SW480 (cell line): ENCODE measurements around the gene GNAS.
A peak's percentile ranks its signal among the peaks of the same experiment; 100 is the strongest.

Source experiments
- DNase-seq: peaks from one replicate; pipeline ENCODE4 v3.0.0-alpha.2; 2016; ENCODE audit warnings: low spot score

Gene GNAS

GRCh38 chr20:58882704-58883089 is 30.2 kb downstream of the GNAS start:
- no peak for DNase-seq

DNA sequence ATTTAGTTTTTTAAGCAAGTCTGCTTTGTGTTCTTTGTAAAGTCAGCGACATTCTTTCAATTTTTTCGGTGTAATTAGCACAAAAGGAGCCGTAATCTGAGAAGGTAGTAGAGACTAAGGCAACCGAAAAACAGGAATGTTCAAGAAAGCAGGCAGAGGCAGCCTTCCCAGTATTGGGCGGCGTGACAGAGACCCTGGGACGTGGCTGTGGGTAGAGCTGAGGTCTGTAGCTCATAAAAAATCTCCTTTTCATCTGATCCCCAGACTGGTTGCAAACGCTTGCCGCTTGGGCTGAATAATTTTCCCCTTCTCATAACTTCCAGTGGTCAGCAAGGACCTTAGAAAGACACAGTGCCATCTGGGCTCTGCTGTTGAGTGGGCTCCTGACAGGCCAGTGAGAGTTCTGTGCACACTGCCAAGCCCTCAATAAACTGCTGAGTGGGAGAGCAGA is 30.8 kb downstream of the GNAS start:
- DNase-seq, result no peak

DNA sequence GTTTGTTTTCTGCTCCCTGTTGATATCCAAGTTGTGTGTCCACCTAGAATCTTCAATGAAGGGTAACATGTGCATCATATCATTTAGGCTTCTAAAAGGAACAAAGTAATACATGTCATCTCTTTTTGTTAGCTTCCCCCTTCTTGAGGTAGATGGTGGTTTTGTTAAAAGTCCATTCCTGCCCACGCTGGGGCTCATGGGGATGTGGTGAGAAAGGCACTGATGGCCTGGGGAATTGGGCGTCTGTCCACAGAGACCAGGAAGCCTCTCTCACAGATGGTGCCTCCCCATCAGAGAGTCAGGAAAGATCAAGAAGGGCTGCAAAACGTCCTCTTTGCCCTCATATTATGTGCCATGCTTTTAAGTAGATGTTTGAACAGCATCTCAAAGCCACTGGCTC is 32.5 kb downstream of the GNAS start:
- DNase-seq, result no peak

- no peak for DNase-seq
These were observed 34.0 kb downstream of the GNAS start for GRCh38 chr20:58886546-58886945.

DNA sequence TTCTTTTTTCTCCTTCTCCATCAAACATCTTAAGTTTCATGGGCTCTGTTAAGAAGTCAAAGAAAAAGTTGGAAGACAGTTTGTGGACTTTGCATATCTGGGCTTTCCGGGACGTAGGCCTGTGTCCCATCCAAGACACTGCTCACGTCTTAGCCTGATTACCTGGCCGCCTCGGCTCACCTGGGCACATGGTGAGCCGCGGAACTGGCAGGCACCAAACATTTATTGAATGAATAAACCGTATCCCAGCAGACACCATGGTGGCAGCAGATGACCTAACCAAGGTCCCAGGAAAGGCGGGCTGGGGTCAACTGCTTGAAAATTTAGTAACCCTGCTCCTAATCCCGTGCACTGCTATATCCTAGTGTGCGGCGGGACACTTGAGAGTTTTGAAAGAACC is 35.6 kb downstream of the GNAS start:
- no peak for DNase-seq

DNA sequence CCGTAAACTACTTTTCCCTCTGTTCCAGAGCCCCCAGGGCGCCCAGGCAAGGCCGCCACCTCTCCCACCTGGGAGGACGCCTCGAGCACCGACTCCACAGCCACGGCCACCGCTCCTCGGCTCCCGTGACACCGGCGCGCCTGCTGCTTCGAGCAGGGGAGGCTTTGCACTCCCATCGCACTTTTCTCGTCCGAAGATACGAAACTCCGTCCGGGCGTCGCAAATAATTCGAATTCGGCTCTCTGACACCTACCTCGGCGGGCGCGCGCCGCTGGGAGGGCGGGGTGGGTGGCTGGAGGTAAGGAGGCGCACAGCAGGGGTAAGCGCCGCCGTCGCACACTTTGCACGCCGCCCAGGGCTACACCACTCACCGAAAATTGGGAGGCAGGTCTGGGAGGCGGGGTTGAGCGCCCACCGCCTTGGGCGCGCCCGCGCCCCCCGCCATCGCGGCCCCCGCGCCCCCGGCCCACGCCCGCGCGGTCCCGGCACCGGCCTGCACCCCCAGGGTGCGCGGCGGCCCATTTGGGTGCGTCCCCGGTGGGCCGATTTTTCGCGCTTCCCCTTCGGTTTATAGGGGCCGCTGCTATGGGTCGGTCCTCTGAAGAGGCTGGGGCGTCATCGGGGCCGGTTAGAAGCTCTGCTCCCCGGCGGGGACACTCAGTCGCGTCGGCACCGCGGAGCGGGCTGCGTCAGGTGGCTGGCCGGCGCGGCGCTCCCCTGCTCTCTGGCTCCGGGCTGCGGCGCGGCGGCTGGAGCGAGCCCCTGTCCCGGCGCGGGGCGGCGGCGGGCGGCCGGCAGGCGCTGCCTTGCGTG is 36.2 kb downstream of the GNAS start:
- peak; percentile 87 for DNase-seq

- peak; percentile 32 for DNase-seq
These were observed 36.8 kb downstream of the GNAS start for GRCh38 chr20:58889334-58889760.

GRCh38 chr20:58889798-58890517 is 37.4 kb downstream of the GNAS start:
- no peak for DNase-seq

DNA sequence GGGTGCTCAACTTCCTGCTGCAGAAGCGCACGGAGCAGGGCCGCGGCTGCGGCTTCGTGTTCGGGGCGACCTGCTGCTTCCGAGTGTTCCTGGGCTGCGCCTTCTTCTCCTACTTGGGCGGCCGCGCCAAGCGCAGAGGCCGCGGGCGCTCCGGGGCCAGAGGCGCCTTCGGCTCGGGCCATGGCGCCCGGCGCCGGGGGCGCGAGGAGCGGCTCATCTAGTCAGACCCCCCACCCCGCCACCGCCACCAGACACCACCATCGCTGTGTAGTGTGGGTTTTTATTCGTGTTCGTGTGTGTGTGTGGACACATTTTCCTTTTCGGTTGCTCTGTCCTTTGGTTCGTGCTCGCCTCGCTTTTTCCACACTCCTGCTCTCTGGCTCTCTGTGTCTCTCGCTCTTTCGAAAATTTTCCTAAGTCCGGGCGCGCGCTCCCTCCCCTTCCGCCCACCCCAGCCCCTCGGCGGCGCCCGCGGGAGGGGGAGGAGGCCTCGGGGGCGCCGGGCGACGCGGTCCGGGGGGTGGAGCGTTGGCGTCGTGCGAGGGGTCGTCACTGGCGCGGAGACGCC is 38.1 kb downstream of the GNAS start:
- DNase-seq, result peak; percentile 81

DNA sequence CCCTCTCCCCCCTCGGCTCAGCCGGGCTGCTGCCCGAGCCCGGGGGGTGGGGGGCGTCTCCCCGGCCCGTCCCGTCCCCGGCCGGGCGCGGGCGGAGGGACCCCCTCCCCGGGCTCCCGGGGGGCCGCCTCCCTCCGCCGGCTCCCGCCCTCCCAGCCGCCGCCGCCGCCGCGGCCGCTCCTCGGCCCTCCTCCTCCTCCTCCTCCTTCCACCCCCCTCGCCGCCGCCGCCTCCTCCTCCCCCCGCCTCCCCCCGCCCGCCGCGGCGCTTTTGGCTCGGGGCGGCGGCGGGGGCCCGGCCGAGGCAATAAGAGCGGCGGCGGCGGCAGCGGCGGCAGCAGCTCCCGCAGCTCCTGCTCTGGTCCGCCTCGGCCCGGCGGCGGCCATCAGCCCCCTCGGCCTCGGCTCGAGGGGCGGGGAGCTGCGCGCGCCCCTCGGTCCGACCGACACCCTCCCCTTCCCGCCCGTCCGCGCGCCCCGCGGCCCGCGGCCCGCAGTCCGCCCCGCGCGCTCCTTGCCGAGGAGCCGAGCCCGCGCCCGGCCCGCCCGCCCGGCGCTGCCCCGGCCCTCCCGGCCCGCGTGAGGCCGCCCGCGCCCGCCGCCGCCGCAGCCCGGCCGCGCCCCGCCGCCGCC is 38.7 kb downstream of the GNAS start:
- DNase-seq, result peak; percentile 67

DNA sequence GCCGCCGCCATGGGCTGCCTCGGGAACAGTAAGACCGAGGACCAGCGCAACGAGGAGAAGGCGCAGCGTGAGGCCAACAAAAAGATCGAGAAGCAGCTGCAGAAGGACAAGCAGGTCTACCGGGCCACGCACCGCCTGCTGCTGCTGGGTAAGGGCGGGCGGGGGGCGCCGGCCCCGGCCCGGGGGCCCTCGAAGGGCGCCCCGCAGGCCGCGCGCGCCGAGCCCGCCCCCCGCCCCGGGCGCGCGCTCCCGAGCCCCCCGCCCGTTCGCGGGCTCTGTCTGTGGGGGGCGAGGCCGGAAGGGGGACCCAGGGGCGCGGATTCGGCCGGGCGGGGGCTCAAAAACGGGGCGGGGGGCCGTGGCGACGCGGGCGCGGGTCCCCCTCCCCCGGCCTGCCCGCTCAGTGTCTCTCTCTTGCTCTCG is 39.2 kb downstream of the GNAS start:
- DNase-seq, result peak; percentile 69

GRCh38 chr20:58892141-58892931 is 39.8 kb downstream of the GNAS start:
- DNase-seq, result peak; percentile 81

DNA sequence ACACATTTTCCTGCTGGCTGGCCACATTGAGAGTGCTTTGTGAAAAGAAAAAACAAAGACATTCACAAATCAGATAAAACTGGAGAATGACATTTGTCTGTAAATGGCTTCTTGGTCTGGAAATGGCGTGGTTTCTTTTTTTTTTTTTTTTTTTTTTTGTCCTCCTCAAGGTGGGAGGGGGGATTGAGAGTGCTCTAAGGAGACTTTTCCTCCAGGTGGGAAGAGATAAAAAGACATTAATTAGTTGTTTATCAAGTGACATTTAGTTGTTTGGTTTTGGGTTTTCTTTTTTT is 40.4 kb downstream of the GNAS start:
- no peak for DNase-seq

DNA sequence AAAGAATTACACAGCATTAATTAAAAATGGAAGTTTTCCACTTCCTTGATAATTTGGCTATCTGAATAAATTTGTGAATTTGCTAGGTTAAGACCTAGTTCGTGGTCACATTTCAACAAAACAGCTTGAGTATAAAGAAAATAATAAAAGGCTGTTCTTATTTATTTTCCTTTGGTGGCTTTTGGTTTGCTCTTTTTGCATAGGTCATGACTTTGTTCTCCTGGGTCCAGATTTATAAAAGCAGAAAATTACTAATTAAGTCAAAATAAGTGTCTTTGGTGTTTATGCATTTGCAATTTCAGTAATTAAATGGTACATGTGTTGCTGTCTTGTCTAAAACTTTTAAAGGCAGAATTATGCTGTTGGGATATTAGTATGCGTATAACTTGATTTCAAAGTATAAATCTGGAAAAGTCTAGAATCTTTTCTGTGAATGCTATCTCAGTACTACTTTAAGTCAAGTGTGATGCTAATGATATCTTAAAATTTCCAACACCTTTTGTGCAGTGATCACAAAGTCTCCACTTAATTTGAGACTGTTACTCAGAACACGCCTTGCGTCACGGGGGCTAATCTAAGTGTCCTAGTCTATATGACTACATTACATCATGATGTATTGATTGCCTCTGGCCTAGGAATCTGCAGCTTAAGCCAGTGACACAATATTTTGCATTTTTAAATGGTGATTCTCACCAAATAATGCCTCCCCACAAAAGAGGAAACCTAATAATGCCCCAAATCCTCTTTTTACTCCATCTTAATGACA is 41.0 kb downstream of the GNAS start:
- no peak for DNase-seq

DNA sequence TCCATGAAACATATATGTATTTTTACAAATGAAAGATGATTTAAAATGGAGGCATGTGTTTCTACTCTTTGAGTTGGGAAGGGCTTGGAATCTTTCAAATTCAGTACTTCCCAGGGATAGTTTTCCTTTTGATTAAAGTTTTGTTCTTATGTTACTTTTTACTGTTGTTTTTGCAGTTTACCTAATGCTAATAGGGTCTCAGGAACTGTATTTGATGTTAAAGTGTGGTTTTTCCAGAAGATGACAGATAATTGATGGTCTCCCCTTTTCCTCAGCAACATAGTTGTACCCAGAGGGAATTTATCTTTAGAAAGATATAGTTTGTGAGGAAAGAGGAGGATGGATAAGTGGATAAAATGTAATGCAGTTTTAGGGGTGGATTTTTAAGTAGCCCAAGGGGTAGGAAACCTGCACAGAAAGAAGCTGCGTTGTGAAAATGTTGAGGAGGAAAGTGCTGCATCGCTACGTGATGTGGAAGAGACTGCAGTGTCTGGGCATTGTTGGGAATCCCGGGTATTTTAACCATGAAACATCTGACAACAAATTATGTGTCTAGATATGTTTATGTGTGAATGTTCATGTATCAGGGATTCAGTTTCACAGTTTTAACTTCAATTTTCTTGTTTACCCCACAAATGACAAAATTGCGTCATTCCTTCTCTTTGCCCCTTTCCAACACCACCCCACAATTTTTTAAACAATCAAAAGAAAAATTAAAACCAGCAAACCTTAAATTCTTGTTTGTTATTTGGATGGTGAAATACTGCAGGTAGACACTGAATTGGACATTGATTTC is 42.3 kb downstream of the GNAS start:
- no peak for DNase-seq

DNA sequence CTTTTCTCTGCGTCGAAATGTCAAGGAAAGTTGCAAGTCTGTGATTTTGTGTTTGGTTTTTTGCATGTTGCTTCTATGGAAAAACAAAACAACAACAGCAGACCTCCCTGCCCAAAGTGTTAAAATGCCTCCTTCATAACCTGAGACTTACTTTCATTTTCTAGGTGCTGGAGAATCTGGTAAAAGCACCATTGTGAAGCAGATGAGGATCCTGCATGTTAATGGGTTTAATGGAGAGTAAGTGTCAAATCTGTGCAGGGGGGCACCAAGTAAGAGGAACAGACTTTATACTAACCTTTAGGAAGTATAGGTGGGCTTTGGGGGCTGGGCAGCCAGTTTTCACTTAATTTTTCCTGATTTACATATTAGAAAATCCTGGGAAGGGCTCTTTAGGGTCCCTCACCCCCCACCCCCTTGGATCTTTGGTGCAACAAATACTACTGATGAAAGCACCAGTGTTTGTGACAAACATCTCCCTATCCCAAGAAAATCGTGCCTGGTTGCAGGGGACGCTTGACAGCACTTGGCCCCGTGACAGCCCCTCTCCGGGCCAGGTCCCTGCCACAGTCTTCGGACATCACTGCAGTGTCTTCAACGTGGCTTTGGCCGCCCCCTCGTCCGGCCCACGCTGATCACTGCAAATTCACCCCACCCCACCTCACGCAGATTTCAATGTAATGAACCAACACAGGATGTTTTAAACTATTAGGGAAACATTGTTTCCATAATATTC is 43.1 kb downstream of the GNAS start:
- no peak for DNase-seq

GRCh38 chr20:58896820-58897219 is 44.3 kb downstream of the GNAS start:
- DNase-seq, result no peak

DNA sequence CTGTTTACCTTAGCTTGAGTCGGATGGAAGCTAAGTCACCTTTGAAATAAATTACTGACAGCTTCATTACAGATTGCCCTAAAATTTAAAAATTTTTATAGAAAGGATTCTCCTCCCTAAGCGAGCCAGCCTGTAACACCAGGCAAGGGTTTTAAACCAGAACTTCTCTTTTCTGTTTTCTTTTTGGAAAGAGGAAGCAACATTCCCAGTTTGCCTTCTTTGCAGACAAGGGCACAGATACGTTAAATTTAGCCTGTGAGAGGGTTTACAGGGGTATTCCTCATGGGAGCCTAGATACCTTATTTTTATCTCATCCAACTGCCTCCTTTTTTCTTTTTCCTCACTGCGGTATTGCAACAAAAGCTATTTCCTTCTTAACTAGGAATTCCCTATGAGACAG is 45.0 kb downstream of the GNAS start:
- no peak for DNase-seq

- DNase-seq, result no peak
These were observed 46.3 kb downstream of the GNAS start for GRCh38 chr20:58898629-58899408.
